C4-2B (cell line): ENCODE measurements around the gene RGS10.

ENCODE experiments used
- CTCF ChIP-seq: fragments of 450-650 bp; conservative IDR thresholded peaks from 2 replicates; pipeline ENCODE4 v1.5.1; 2017; ENCODE audit warnings: mild to moderate bottlenecking
- ZFX ChIP-seq: fragments of 450-650 bp; IDR thresholded peaks from 2 replicates; pipeline ENCODE4 v1.6.1; 2017

- TF ChIP-seq CTCF (no peak), ZFX (no peak)
Measured at GRCh38 chr10:119502618-119503155, 39.8 kb downstream of the RGS10 start.
